Activated T-cell treated with anti-CD3 and anti-CD28 coated beads, Interleukin-2, amount 50 U/mL, for 72 hours (primary cell): ENCODE measurements around the gene JMJD6. TPM values are rescaled to one million over a fixed set of nuclear protein-coding genes. Genes with fewer than 3 reads are reported as not detected.
"Not testable (repeated sequence)": the region's sequence is repeated elsewhere in the genome, so short reads cannot be mapped to it uniquely, and the experiment has no call there.

Experiments
- ATAC-seq, 2 donors: fragments of 150-1000 bp; cut with Tn5 transposase; replicated peaks in 1 of 2; 2 replicates each; pipeline ENCODE4 v1.10.0; 2021; ENCODE audit warnings: moderate library complexity in 2 of 2, mild to moderate bottlenecking in 1 of 2
- DNase-seq, 2 donors: peaks; one replicate each; pipeline ENCODE4 v3.0.0; 2021 to 2022; ENCODE audit warnings: mixed read lengths in 1 of 2
- H3K27ac Mint-ChIP-seq: one replicate; pipeline ENCODE4 v1.8.0; 2022; ENCODE audit warnings: mild to moderate bottlenecking, moderate library complexity, mixed read lengths
- H3K27me3 Mint-ChIP-seq: one replicate; pipeline ENCODE4 v1.8.0; 2022; ENCODE audit warnings: low read depth, mixed read lengths
- H3K36me3 Mint-ChIP-seq, 2 donors: one replicate each; pipeline ENCODE4 v1.8.0; 2022; ENCODE audit warnings: mixed read lengths in 2 of 2, mild to moderate bottlenecking in 1 of 2; ENCODE audit not compliant: insufficient read depth in 2 of 2
- H3K4me1 Mint-ChIP-seq: one replicate; pipeline ENCODE4 v1.8.0; 2022; ENCODE audit warnings: low read depth, mixed read lengths
- H3K4me3 Mint-ChIP-seq, 2 donors: one replicate each; pipeline ENCODE4 v1.8.0; 2022; ENCODE audit warnings: mild to moderate bottlenecking in 2 of 2, mixed read lengths in 2 of 2, moderate library complexity in 2 of 2
- H3K9me3 Mint-ChIP-seq, 2 donors: one replicate each; pipeline ENCODE4 v1.8.0; 2022; ENCODE audit warnings: mixed read lengths in 2 of 2
- total RNA-seq, 2 donors: library from RNA; stranded (reverse); gene quantifications; one replicate each; pipeline ENCODE4 v1.2.3, GENCODE V29; 2022

JMJD6 gene
- total RNA-seq, 2 donors from 2014 or later: 56.5 to 67.2 TPM

- Mint-ChIP-seq H3K4me3 (no peak overlapping the region), H3K27me3 (no peaks in the 10 kb centered on the region), H3K36me3 (peaks cover 22 to 49% of the 10 kb centered on the region in 2 donors), H3K27ac (peak overlapping the region; percentile 10), H3K9me3 (no peaks in the 10 kb centered on the region), H3K4me1 (peaks cover 50% of the 10 kb centered on the region)
- no peak for DNase-seq
- no peak for ATAC-seq
Measured at GRCh38 chr17:76720211-76720610, 6.2 kb downstream of the JMJD6 start.

GRCh38 chr17:76718516-76718915 lies 7.9 kb downstream of the JMJD6 start:
- Mint-ChIP-seq H3K4me1 (peaks cover 42% of the 10 kb centered on the region), H3K27ac (no peak overlapping the region)
- ATAC-seq: no peak

GRCh38 chr17:76716839-76717215 lies 9.6 kb downstream of the JMJD6 start:
- DNase-seq: no peak
- peak overlapping the region; percentile 58 to 83 for H3K4me3 Mint-ChIP-seq
- peak overlapping the region; percentile 84 for H3K27ac Mint-ChIP-seq
- no peaks in the 10 kb centered on the region for H3K27me3 Mint-ChIP-seq
- no peaks in the 10 kb centered on the region for H3K9me3 Mint-ChIP-seq
- ATAC-seq: no peak
- peaks cover 18 to 34% of the 10 kb centered on the region in 2 donors for H3K36me3 Mint-ChIP-seq
- peaks cover 50% of the 10 kb centered on the region for H3K4me1 Mint-ChIP-seq

More at GRCh38 chr17:76718516-76718915, 7.9 kb downstream of the JMJD6 start:
- Mint-ChIP-seq H3K9me3 (no peaks in the 10 kb centered on the region), H3K27me3 (no peaks in the 10 kb centered on the region), H3K36me3 (peaks cover 20 to 46% of the 10 kb centered on the region in 2 donors), H3K4me3 (no peak overlapping the region)
- DNase-seq: no peak

- peak overlapping the region; percentile 58 to 83 for H3K4me3 Mint-ChIP-seq
- peaks cover 16 to 29% of the 10 kb centered on the region in 2 donors for H3K36me3 Mint-ChIP-seq
- H3K9me3 Mint-ChIP-seq: no peaks in the 10 kb centered on the region
- no peaks in the 10 kb centered on the region for H3K27me3 Mint-ChIP-seq
- H3K4me1 Mint-ChIP-seq: peaks cover 49% of the 10 kb centered on the region
- ATAC-seq (peak; percentile 86 to 91), DNase-seq (peak; percentile 62 to 72)
- peak overlapping the region; percentile 84 for H3K27ac Mint-ChIP-seq
Measured at GRCh38 chr17:76716146-76716838, 10.1 kb downstream of the JMJD6 start.

- H3K4me1 Mint-ChIP-seq: peaks cover 48% of the 10 kb centered on the region
- H3K27ac Mint-ChIP-seq: peak overlapping the region; percentile 84
- ATAC-seq: no peak
- DNase-seq: no peak
- H3K4me3 Mint-ChIP-seq: peak overlapping the region; percentile 58 to 83
- H3K27me3 Mint-ChIP-seq: no peaks in the 10 kb centered on the region
- H3K9me3 Mint-ChIP-seq: no peaks in the 10 kb centered on the region
- peaks cover 14 to 21% of the 10 kb centered on the region in 2 donors for H3K36me3 Mint-ChIP-seq
Measured at GRCh38 chr17:76715496-76715830, 10.9 kb downstream of the JMJD6 start.

- ATAC-seq (peak; percentile 11 to 18), DNase-seq (peak; percentile 77 to 82)
- Mint-ChIP-seq H3K4me1 (peaks cover 47% of the 10 kb centered on the region), H3K27me3 (no peaks in the 10 kb centered on the region), H3K36me3 (peaks cover 13 to 18% of the 10 kb centered on the region in 2 donors), H3K27ac (peak overlapping the region; percentile 84), H3K9me3 (no peaks in the 10 kb centered on the region), H3K4me3 (peak overlapping the region; percentile 43 to 83)
Measured at GRCh38 chr17:76714822-76715495, 11.4 kb downstream of the JMJD6 start.

- peaks cover 13 to 16% of the 10 kb centered on the region in 2 donors for H3K36me3 Mint-ChIP-seq
- no peak for ATAC-seq
- no peak overlapping the region for H3K4me3 Mint-ChIP-seq
- no peak for DNase-seq
- peaks cover 47% of the 10 kb centered on the region for H3K4me1 Mint-ChIP-seq
- no peaks in the 10 kb centered on the region for H3K27me3 Mint-ChIP-seq
- H3K27ac Mint-ChIP-seq: peak overlapping the region; percentile 36
- no peaks in the 10 kb centered on the region for H3K9me3 Mint-ChIP-seq
Measured at GRCh38 chr17:76714336-76714735, 12.1 kb downstream of the JMJD6 start.

- no peak for ATAC-seq
- Mint-ChIP-seq H3K36me3 (peaks cover 11 to 13% of the 10 kb centered on the region in 2 donors), H3K27ac (no peak overlapping the region), H3K4me3 (no peak overlapping the region), H3K4me1 (peaks cover 47% of the 10 kb centered on the region), H3K27me3 (no peaks in the 10 kb centered on the region), H3K9me3 (no peaks in the 10 kb centered on the region)
- DNase-seq: no peak
Measured at GRCh38 chr17:76713765-76714164, 12.6 kb downstream of the JMJD6 start.

- H3K9me3 Mint-ChIP-seq, ATAC-seq, H3K36me3 Mint-ChIP-seq, H3K27me3 Mint-ChIP-seq, H3K4me3 Mint-ChIP-seq, DNase-seq: not testable (repeated sequence)
- Mint-ChIP-seq H3K27ac (peak overlapping the region; percentile 35), H3K4me1 (peaks cover 45% of the 10 kb centered on the region)
Measured at GRCh38 chr17:76712321-76712720, 14.1 kb downstream of the JMJD6 start.

GRCh38 chr17:76710863-76711611 lies 15.4 kb downstream of the JMJD6 start, which contains the start of gene MXRA7:
TSS of gene MXRA7 (minus strand) at chr17:76710965. CDS start at chr17:76710946, 19 bp downstream.
- DNase-seq (peak; percentile 77 to 81), ATAC-seq (peak; percentile 84 to 85)
- H3K4me1 Mint-ChIP-seq: peaks cover 34% of the 10 kb centered on the region
- peak within 1 kb of the TSS; percentile 22 for H3K27ac Mint-ChIP-seq
- H3K9me3 Mint-ChIP-seq: no peaks in the 10 kb centered on the region
- no peaks in the 10 kb centered on the region for H3K27me3 Mint-ChIP-seq
- peak within 1 kb of the TSS; percentile 74 to 80 for H3K4me3 Mint-ChIP-seq
- H3K36me3 Mint-ChIP-seq: peaks cover 5 to 6% of the 10 kb centered on the region in 2 donors

GRCh38 chr17:76709951-76710862 lies 16.2 kb downstream of the JMJD6 start:
- H3K9me3 Mint-ChIP-seq, H3K27me3 Mint-ChIP-seq, H3K27ac Mint-ChIP-seq, H3K36me3 Mint-ChIP-seq: not testable (repeated sequence)
- Mint-ChIP-seq H3K4me1 (peaks cover 26% of the 10 kb centered on the region), H3K4me3 (peak overlapping the region; percentile 63 to 74)
- peak; percentile 29 to 38 for ATAC-seq
- DNase-seq: peak; percentile 38
